Measurements from ENCODE around the gene CREB3L2. TPM values are rescaled to one million over a fixed set of nuclear protein-coding genes. Genes with fewer than 3 reads are reported as not detected.
A peak's percentile ranks its signal among the peaks of the same experiment; 100 is the strongest.

The CREB3L2 gene
- polyA plus RNA-seq, 3 donors: 6.9 to 12.9 (median 11.9) TPM

- Histone ChIP-seq H2AFZ (ENCODE audit: insufficient read depth, low read depth, low read length, poor library complexity, severe bottlenecking) (no peak overlapping the region), H3K27me3 (ENCODE audit: control insufficient read depth in 2 of 2, insufficient read depth in 2 of 2, low read length in 2 of 2) (no peaks in the 10 kb centered on the region), H3K36me3 (replicated peaks in 1 of 2; ENCODE audit: control insufficient read depth in 1 of 2, insufficient read depth in 2 of 2, low read length in 2 of 2) (peaks cover 0 to under 1% of the 10 kb centered on the region in 2 donors), H3K4me1 (ENCODE audit: control insufficient read depth in 1 of 2, insufficient read depth in 2 of 2, low read length in 2 of 2) (peaks cover 36 to 55% of the 10 kb centered on the region in 2 donors), H3K4me3 (replicated peaks in 1 of 3; ENCODE audit: low read depth in 2 of 3, low read length in 3 of 3) (no peak overlapping the region), H4K20me1 (ENCODE audit: insufficient read depth, low read length) (peaks cover 11% of the 10 kb centered on the region), H3K9ac (ENCODE audit: insufficient read depth, low read length, poor library complexity, severe bottlenecking) (no peak overlapping the region), H3K27ac (ENCODE audit: low read depth in 1 of 2, low read length in 2 of 2) (no peak overlapping the region), H3K79me2 (ENCODE audit: insufficient read depth, low read length) (peaks cover 64% of the 10 kb centered on the region), H3K4me2 (replicated peaks; ENCODE audit: extremely low read depth, low read length, poor library complexity, severe bottlenecking) (no peak overlapping the region), H3K9me3 (replicated peaks in 1 of 2; ENCODE audit: control insufficient read depth in 1 of 2, insufficient read depth in 1 of 2, low read length in 2 of 2) (no peaks in the 10 kb centered on the region)
- H3K9me3 Mint-ChIP-seq: no peaks in the 10 kb centered on the region
- no peak for TF ChIP-seq CTCF (IDR thresholded peaks at IDR 0.05)
- peaks cover 0 to 1% (median 0%) of the 10 kb centered on the region in 3 donors for H3K27me3 Mint-ChIP-seq (ENCODE audit: low read depth in 3 of 3)
- DNase-seq: no peak
- H3K4me1 Mint-ChIP-seq: peaks cover 56% of the 10 kb centered on the region
- H3K27ac Mint-ChIP-seq: peak overlapping the region in 1 of 7 donors; percentile 7
- intact Hi-C loops (cut with micrococcal nuclease): no loop called here
- peaks cover 4 to 13% of the 10 kb centered on the region in 2 donors for H3K36me3 Mint-ChIP-seq
- WGBS (ENCODE audit: insufficient coverage): 96% methylated on average over 5 of the region's 7 CpGs
- no peak overlapping the region for H3K4me3 Mint-ChIP-seq
Measured at GRCh38 chr7:137962875-137963507, 38.9 kb downstream of the CREB3L2 start.

GRCh38 chr7:137962491-137962874 lies 39.4 kb downstream of the CREB3L2 start:
- Histone ChIP-seq H4K20me1 (ENCODE audit: insufficient read depth, low read length) (peaks cover 11% of the 10 kb centered on the region), H3K4me3 (replicated peaks in 1 of 3; ENCODE audit: low read depth in 2 of 3, low read length in 3 of 3) (no peak overlapping the region), H3K36me3 (replicated peaks in 1 of 2; ENCODE audit: control insufficient read depth in 1 of 2, insufficient read depth in 2 of 2, low read length in 2 of 2) (peaks cover 0 to 5% of the 10 kb centered on the region in 2 donors), H3K27me3 (ENCODE audit: control insufficient read depth in 2 of 2, insufficient read depth in 2 of 2, low read length in 2 of 2) (no peaks in the 10 kb centered on the region), H3K4me1 (ENCODE audit: control insufficient read depth in 1 of 2, insufficient read depth in 2 of 2, low read length in 2 of 2) (peaks cover 36 to 51% of the 10 kb centered on the region in 2 donors), H2AFZ (ENCODE audit: insufficient read depth, low read depth, low read length, poor library complexity, severe bottlenecking) (no peak overlapping the region), H3K79me2 (ENCODE audit: insufficient read depth, low read length) (peaks cover 64% of the 10 kb centered on the region), H3K9me3 (replicated peaks in 1 of 2; ENCODE audit: control insufficient read depth in 1 of 2, insufficient read depth in 1 of 2, low read length in 2 of 2) (no peaks in the 10 kb centered on the region), H3K4me2 (replicated peaks; ENCODE audit: extremely low read depth, low read length, poor library complexity, severe bottlenecking) (no peak overlapping the region), H3K27ac (ENCODE audit: low read depth in 1 of 2, low read length in 2 of 2) (no peak overlapping the region), H3K9ac (ENCODE audit: insufficient read depth, low read length, poor library complexity, severe bottlenecking) (no peak overlapping the region)
- peaks cover 0 to 1% (median 0%) of the 10 kb centered on the region in 3 donors for H3K27me3 Mint-ChIP-seq (ENCODE audit: low read depth in 3 of 3)
- no peak overlapping the region for H3K4me3 Mint-ChIP-seq
- WGBS (ENCODE audit: insufficient coverage): 76% methylated on average over 2 of the region's 5 CpGs
- TF ChIP-seq CTCF (IDR thresholded peaks at IDR 0.05): no peak
- peak overlapping the region in 1 of 7 donors; percentile 62 for H3K27ac Mint-ChIP-seq
- no peaks in the 10 kb centered on the region for H3K9me3 Mint-ChIP-seq
- H3K36me3 Mint-ChIP-seq: peaks cover 4 to 16% of the 10 kb centered on the region in 2 donors
- DNase-seq: no peak
- H3K4me1 Mint-ChIP-seq: peaks cover 51% of the 10 kb centered on the region
- intact Hi-C loops (cut with micrococcal nuclease): no loop called here

Data from CD14-positive monocyte (primary cell).